Measurements from ENCODE around the gene RSBN1L. TPM values are rescaled to one million over a fixed set of nuclear protein-coding genes. Genes with fewer than 3 reads are reported as not detected.
"Not testable (repeated sequence)": the region's sequence is repeated elsewhere in the genome, so short reads cannot be mapped to it uniquely, and the experiment has no call there.

Gene RSBN1L
- total RNA-seq, 1 experiment from 2014 or later, result 33.7 TPM

- not testable (repeated sequence) for H3K27ac ChIP-seq (ENCODE audit: low read length); H4K20me1 ChIP-seq (ENCODE audit: insufficient read depth, low read depth, low read length); H3K4me2 ChIP-seq (ENCODE audit: low read depth, low read length, poor library complexity, severe bottlenecking); H3K9me2 ChIP-seq (replicated peaks; ENCODE audit: insufficient read depth, low read length); H2AFZ ChIP-seq (ENCODE audit: low read length); H3K9me3 ChIP-seq (ENCODE audit: low read length); H3K9ac ChIP-seq (ENCODE audit: low read length); DNase-seq; H3K27me3 ChIP-seq (ENCODE audit: low read length); H3K4me3 ChIP-seq (ENCODE audit: low read length)
- peaks cover 23% of the 10 kb centered on the region for H3K4me1 ChIP-seq (ENCODE audit: low read length)
- H3K79me2 ChIP-seq (ENCODE audit: low read length), result peaks cover 100% of the 10 kb centered on the region
- H3K36me3 ChIP-seq (ENCODE audit: insufficient read depth, low read length), result peaks cover 13% of the 10 kb centered on the region; the same call in 1 of the 2 replicates
These were observed 21.3 kb downstream of the RSBN1L start for GRCh38 chr7:77717566-77717965.

DNA sequence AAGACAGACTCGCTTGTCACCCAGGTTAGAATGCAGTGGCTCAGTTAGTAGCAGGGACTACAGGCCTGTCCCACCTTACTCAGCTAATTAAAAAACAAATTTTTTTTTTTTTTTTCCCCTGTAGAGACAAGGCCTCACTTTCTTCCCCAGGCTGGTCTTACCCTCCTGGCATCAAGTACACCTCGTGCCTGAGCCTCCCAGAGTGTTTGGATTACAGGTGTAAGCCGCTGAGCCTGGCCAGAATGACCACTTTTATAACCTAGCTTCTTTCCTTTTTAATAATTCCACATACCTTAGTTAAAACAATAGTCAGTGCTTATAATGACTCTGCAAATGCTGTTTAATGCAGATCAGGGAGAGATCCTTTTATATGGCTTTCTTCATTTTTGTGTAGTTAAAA, 31.3 kb downstream of the RSBN1L start:
- Histone ChIP-seq H3K36me3 (ENCODE audit: insufficient read depth, low read length) (no peaks in the 10 kb centered on the region; the same call in 1 of the 2 replicates), H3K9ac (ENCODE audit: low read length) (no peak overlapping the region), H4K20me1 (ENCODE audit: insufficient read depth, low read depth, low read length) (no peaks in the 10 kb centered on the region), H3K27ac (ENCODE audit: low read length) (no peak overlapping the region), H3K27me3 (ENCODE audit: low read length) (no peaks in the 10 kb centered on the region), H3K4me1 (ENCODE audit: low read length) (peaks cover 7% of the 10 kb centered on the region), H2AFZ (ENCODE audit: low read length) (no peak overlapping the region), H3K79me2 (ENCODE audit: low read length) (peaks cover 99% of the 10 kb centered on the region), H3K4me3 (ENCODE audit: low read length) (no peak overlapping the region), H3K4me2 (ENCODE audit: low read depth, low read length, poor library complexity, severe bottlenecking) (no peak overlapping the region), H3K9me2 (replicated peaks; ENCODE audit: insufficient read depth, low read length) (no peaks in the 10 kb centered on the region), H3K9me3 (ENCODE audit: low read length) (no peaks in the 10 kb centered on the region)
- DNase-seq, result no peak

GRCh38 chr7:77727936-77728701, 31.9 kb downstream of the RSBN1L start:
- Histone ChIP-seq H3K79me2 (ENCODE audit: low read length) (peaks cover 99% of the 10 kb centered on the region), H4K20me1 (ENCODE audit: insufficient read depth, low read depth, low read length) (no peaks in the 10 kb centered on the region), H3K36me3 (ENCODE audit: insufficient read depth, low read length) (no peaks in the 10 kb centered on the region; the same call in 1 of the 2 replicates), H3K9me3 (ENCODE audit: low read length) (no peaks in the 10 kb centered on the region), H3K4me1 (ENCODE audit: low read length) (peaks cover 7% of the 10 kb centered on the region), H3K4me3 (ENCODE audit: low read length) (no peak overlapping the region), H3K9me2 (replicated peaks; ENCODE audit: insufficient read depth, low read length) (no peaks in the 10 kb centered on the region), H2AFZ (ENCODE audit: low read length) (no peak overlapping the region), H3K4me2 (ENCODE audit: low read depth, low read length, poor library complexity, severe bottlenecking) (no peak overlapping the region), H3K27ac (ENCODE audit: low read length) (no peak overlapping the region), H3K9ac (ENCODE audit: low read length) (no peak overlapping the region), H3K27me3 (ENCODE audit: low read length) (no peaks in the 10 kb centered on the region)
- no peak for DNase-seq

- Histone ChIP-seq H3K9me3 (ENCODE audit: low read length) (no peaks in the 10 kb centered on the region), H4K20me1 (ENCODE audit: insufficient read depth, low read depth, low read length) (no peaks in the 10 kb centered on the region), H3K4me1 (ENCODE audit: low read length) (peaks cover 13% of the 10 kb centered on the region), H3K9me2 (replicated peaks; ENCODE audit: insufficient read depth, low read length) (no peaks in the 10 kb centered on the region), H2AFZ (ENCODE audit: low read length) (no peak overlapping the region), H3K27me3 (ENCODE audit: low read length) (no peaks in the 10 kb centered on the region), H3K36me3 (ENCODE audit: insufficient read depth, low read length) (no peaks in the 10 kb centered on the region; the same call in 1 of the 2 replicates), H3K4me2 (ENCODE audit: low read depth, low read length, poor library complexity, severe bottlenecking) (no peak overlapping the region), H3K79me2 (ENCODE audit: low read length) (peaks cover 98% of the 10 kb centered on the region), H3K9ac (ENCODE audit: low read length) (no peak overlapping the region), H3K4me3 (ENCODE audit: low read length) (no peak overlapping the region), H3K27ac (ENCODE audit: low read length) (no peak overlapping the region)
- DNase-seq, result no peak
These were observed 33.5 kb downstream of the RSBN1L start for GRCh38 chr7:77729574-77730348.

- Histone ChIP-seq H3K4me3 (ENCODE audit: low read length) (no peak overlapping the region), H3K79me2 (ENCODE audit: low read length) (peaks cover 99% of the 10 kb centered on the region), H4K20me1 (ENCODE audit: insufficient read depth, low read depth, low read length) (no peaks in the 10 kb centered on the region), H2AFZ (ENCODE audit: low read length) (no peak overlapping the region), H3K36me3 (ENCODE audit: insufficient read depth, low read length) (no peaks in the 10 kb centered on the region; the same call in 1 of the 2 replicates), H3K4me1 (ENCODE audit: low read length) (peaks cover 24% of the 10 kb centered on the region), H3K4me2 (ENCODE audit: low read depth, low read length, poor library complexity, severe bottlenecking) (no peak overlapping the region), H3K9me2 (replicated peaks; ENCODE audit: insufficient read depth, low read length) (no peaks in the 10 kb centered on the region), H3K27me3 (ENCODE audit: low read length) (no peaks in the 10 kb centered on the region), H3K27ac (ENCODE audit: low read length) (no peak overlapping the region), H3K9me3 (ENCODE audit: low read length) (no peaks in the 10 kb centered on the region), H3K9ac (ENCODE audit: low read length) (no peak overlapping the region)
- DNase-seq, result no peak
These were observed 35.5 kb downstream of the RSBN1L start for GRCh38 chr7:77731716-77732115.

DNA sequence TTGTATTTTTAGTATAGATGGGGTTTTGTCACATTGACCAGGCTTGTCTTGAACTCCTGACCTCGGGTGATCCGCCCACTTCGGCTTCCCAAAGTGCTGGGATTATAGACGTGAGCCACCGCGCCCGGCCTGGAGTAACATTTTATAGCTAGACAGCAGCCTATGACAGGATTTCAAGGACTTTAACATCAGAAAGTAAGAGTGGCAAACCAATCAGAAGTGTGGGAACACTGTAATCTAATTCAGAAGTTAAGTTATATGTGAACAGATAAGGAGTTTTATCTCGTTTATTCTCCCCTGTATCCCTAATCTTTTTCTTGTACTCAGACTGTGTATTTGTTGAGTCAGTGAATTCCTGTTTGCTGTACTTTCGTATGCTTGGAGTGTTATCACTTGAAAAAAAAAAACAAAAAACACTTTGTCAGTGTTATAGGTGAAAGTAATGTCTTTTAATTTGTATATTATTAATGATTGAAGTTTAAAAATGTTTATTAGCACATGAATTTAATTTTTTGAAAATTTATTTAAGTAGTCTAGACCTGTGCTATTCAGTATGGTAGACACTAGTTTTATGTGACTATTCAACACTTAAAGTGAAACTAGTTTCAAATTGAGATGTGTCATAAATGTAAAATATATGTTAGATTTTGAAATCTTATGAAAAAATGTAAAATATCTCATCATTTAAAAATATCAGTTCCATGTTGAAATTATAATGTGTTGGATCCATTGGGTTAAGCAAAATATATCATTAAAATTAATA, 38.6 kb downstream of the RSBN1L start:
- Histone ChIP-seq H2AFZ (ENCODE audit: low read length) (no peak overlapping the region), H3K36me3 (ENCODE audit: insufficient read depth, low read length) (peaks cover 7% of the 10 kb centered on the region; the same call in 1 of the 2 replicates), H3K27me3 (ENCODE audit: low read length) (no peaks in the 10 kb centered on the region), H3K9me2 (replicated peaks; ENCODE audit: insufficient read depth, low read length) (no peaks in the 10 kb centered on the region), H3K4me3 (ENCODE audit: low read length) (no peak overlapping the region), H3K9me3 (ENCODE audit: low read length) (no peaks in the 10 kb centered on the region), H4K20me1 (ENCODE audit: insufficient read depth, low read depth, low read length) (no peaks in the 10 kb centered on the region), H3K27ac (ENCODE audit: low read length) (peak overlapping the region; percentile 1; the same call in 1 of the 2 replicates), H3K9ac (ENCODE audit: low read length) (no peak overlapping the region), H3K4me1 (ENCODE audit: low read length) (peaks cover 16% of the 10 kb centered on the region), H3K4me2 (ENCODE audit: low read depth, low read length, poor library complexity, severe bottlenecking) (no peak overlapping the region), H3K79me2 (ENCODE audit: low read length) (peaks cover 94% of the 10 kb centered on the region)
- DNase-seq, result no peak

GRCh38 chr7:77735457-77735856, 39.2 kb downstream of the RSBN1L start:
- H3K27ac ChIP-seq (ENCODE audit: low read length), result peak overlapping the region; percentile 1; the same call in 1 of the 2 replicates
- H3K4me3 ChIP-seq (ENCODE audit: low read length), result no peak overlapping the region
- no peak overlapping the region for H3K4me2 ChIP-seq (ENCODE audit: low read depth, low read length, poor library complexity, severe bottlenecking)
- H4K20me1 ChIP-seq (ENCODE audit: insufficient read depth, low read depth, low read length), result no peaks in the 10 kb centered on the region
- peaks cover 94% of the 10 kb centered on the region for H3K79me2 ChIP-seq (ENCODE audit: low read length)
- no peak for DNase-seq
- no peaks in the 10 kb centered on the region for H3K9me3 ChIP-seq (ENCODE audit: low read length)
- H3K36me3 ChIP-seq (ENCODE audit: insufficient read depth, low read length), result peaks cover 7% of the 10 kb centered on the region; the same call in 1 of the 2 replicates
- H3K9ac ChIP-seq (ENCODE audit: low read length), result no peak overlapping the region
- no peaks in the 10 kb centered on the region for H3K9me2 ChIP-seq (replicated peaks; ENCODE audit: insufficient read depth, low read length)
- H3K4me1 ChIP-seq (ENCODE audit: low read length), result peaks cover 16% of the 10 kb centered on the region
- H2AFZ ChIP-seq (ENCODE audit: low read length), result no peak overlapping the region
- H3K27me3 ChIP-seq (ENCODE audit: low read length), result no peaks in the 10 kb centered on the region

- H3K27me3 ChIP-seq (ENCODE audit: low read length), result no peaks in the 10 kb centered on the region
- no peak overlapping the region for H2AFZ ChIP-seq (ENCODE audit: low read length)
- peaks cover 16% of the 10 kb centered on the region for H3K4me1 ChIP-seq (ENCODE audit: low read length)
- H3K9ac ChIP-seq (ENCODE audit: low read length), result no peak overlapping the region
- peaks cover 89% of the 10 kb centered on the region for H3K79me2 ChIP-seq (ENCODE audit: low read length)
- DNase-seq, result no peak
- H3K36me3 ChIP-seq (ENCODE audit: insufficient read depth, low read length), result peaks cover 7% of the 10 kb centered on the region; the same call in 1 of the 2 replicates
- H4K20me1 ChIP-seq (ENCODE audit: insufficient read depth, low read depth, low read length), result no peaks in the 10 kb centered on the region
- no peaks in the 10 kb centered on the region for H3K9me2 ChIP-seq (replicated peaks; ENCODE audit: insufficient read depth, low read length)
- no peak overlapping the region for H3K4me2 ChIP-seq (ENCODE audit: low read depth, low read length, poor library complexity, severe bottlenecking)
- H3K9me3 ChIP-seq (ENCODE audit: low read length), result no peaks in the 10 kb centered on the region
- H3K27ac ChIP-seq (ENCODE audit: low read length), result no peak overlapping the region
- H3K4me3 ChIP-seq (ENCODE audit: low read length), result no peak overlapping the region
These were observed 40.7 kb downstream of the RSBN1L start for GRCh38 chr7:77736991-77737390.
